Adrenal gland (tissue), 12 donors: ENCODE results near the gene BCHE. TPM values are rescaled to one million over a fixed set of nuclear protein-coding genes. Genes with fewer than 3 reads are reported as not detected.

Experiments used
- DNase-seq, 7 donors: peaks; one replicate each; pipeline ENCODE4 v3.0.0-alpha.2; 2019 to 2020
- H3K27ac ChIP-seq, 5 donors: fragments of 200-600 bp; sonication (generic) in 4 of 5; 1 replicate in 3 of 5; 2 replicates in 2 of 5; pipeline versions ENCODE4 v1.5.1 to v1.8.0; 2016 to 2020; ENCODE audit warnings: mild to moderate bottlenecking in 1 of 5
- H3K27me3 ChIP-seq: fragments of 200-600 bp; 2 replicates; pipeline ENCODE4 v1.8.0; 2021
- H3K36me3 ChIP-seq, 2 donors: fragments of 200-600 bp; replicated peaks in 1 of 2; 1 replicate in 1 of 2; 2 replicates in 1 of 2; pipeline versions ENCODE4 v1.5.1 to v1.8.0; 2018 to 2022
- H3K4me1 ChIP-seq, 2 donors: fragments of 200-600 bp; replicated peaks in 1 of 2; 1 replicate in 1 of 2; 2 replicates in 1 of 2; pipeline versions ENCODE4 v1.5.1 to v1.8.0; 2018 to 2021
- H3K4me3 ChIP-seq, 4 donors: fragments of 200-600 bp; sonication (generic) in 3 of 4; one replicate each; pipeline ENCODE4 v1.5.1; 2016 to 2018
- H3K9me3 ChIP-seq, 3 donors: fragments of 200-600 bp; sonication (generic) in 1 of 3; replicated peaks in 1 of 3; 1 replicate in 2 of 3; 2 replicates in 1 of 3; pipeline versions ENCODE4 v1.5.1 to v1.8.0; 2016 to 2021
- CTCF ChIP-seq, 6 experiments: fragments of 450-650 bp in 4 of 6; fragments of 200-600 bp in 2 of 6; sonication (generic) in 1 of 6; IDR thresholded peaks; 1 replicate in 5 of 6; 2 replicates in 1 of 6; pipeline versions ENCODE4 v1.5.1 to v1.8.0; 2016 to 2021; ENCODE audit warnings: antibody characterized with exemption in 6 of 6, mild to moderate bottlenecking in 2 of 6, moderate library complexity in 1 of 6
- POLR2A ChIP-seq, 2 donors: fragments of 450-650 bp; IDR thresholded peaks; one replicate each; pipeline ENCODE4 v1.6.1; 2017; ENCODE audit warnings: antibody characterized with exemption in 2 of 2, mild to moderate bottlenecking in 2 of 2, moderate library complexity in 1 of 2
- WGBS, 4 donors: extraction: QIAGEN DNeasy Blood & Tissue Kit in 2 of 4; methylation state at CpG; one replicate each; pipeline versions ENCODE4 v1.1.5 to v1.1.7; 2013 to 2017; 5-methylcytosine and 5-hydroxymethylcytosine counted together
- intact Hi-C, 2 donors: fragments of 100-400 bp; cut with DNase I; formaldehyde crosslinking; loops; one replicate each; pipeline versions ENCODE4 v1.14.1 to v1.15.0; 2022 to 2023
- polyA plus RNA-seq, 3 donors: library from polyadenylated mRNA; stranded (reverse); fragments of 200-250 nt in 2 of 3; fragments of 350-450 nt in 1 of 3; fragmentation: Illumina TruSeq in 1 of 3; extraction: RNeasy Lipid Tissue Mini Kit (QIAGEN cat#74804) in 1 of 3; gene quantifications; one replicate each; pipeline ENCODE4 v1.2.3, GENCODE V29; 2013 to 2014
- total RNA-seq, 9 donors: library from RNA; depleted of rRNA in 4 of 9; stranded (reverse); fragments of >200 nt in 4 of 9; fragments of 120-200 nt in 1 of 9; fragmentation: NEBNext Ultra II Directional in 1 of 9; extraction: Animal tissue kit (Norgen Biotek cat#: 25700) in 1 of 9; gene quantifications; one replicate each; pipeline versions ENCODE4 v1.1.0 to v1.2.4, GENCODE V29; 2013 to 2023
- donor health status: healthy with polysubstance abuse.
- donor health status: Bipolar disorder and iron deficiency.
- donor health status: DM: yes; HTN: yes; CAD: no.
- donor health status: DM: no; HTN: no; CAD: no.
- donor health status: DM: no; HTN: no; CAD: no.
- donor health status: DM: yes; HTN: yes; CAD: no.

The BCHE gene
- total and polyA plus RNA-seq, 12 donors: 1.0 to 108 (median 5.1) TPM

GRCh38 chr3:165883863-165884478 is 46.7 kb upstream of the BCHE start:
- intact Hi-C loops: no loop called here
- Histone ChIP-seq H3K27ac (no peak overlapping the region), H3K4me1 (no peaks in the 10 kb centered on the region), H3K4me3 (no peak overlapping the region), H3K9me3 (no peaks in the 10 kb centered on the region), H3K36me3 (no peaks in the 10 kb centered on the region), H3K27me3 (no peaks in the 10 kb centered on the region)
- 56 to 70% (median 64%) methylated on average over 8 of the region's 8 CpGs for WGBS, 4 donors
- TF ChIP-seq CTCF (IDR thresholded peaks at IDR 0.05) (no peak), POLR2A (IDR thresholded peaks at IDR 0.05) (no peak)
- DNase-seq: no peak

- H3K4me3 ChIP-seq: no peak overlapping the region
- no peak for TF ChIP-seq CTCF (IDR thresholded peaks at IDR 0.05)
- no peak for TF ChIP-seq POLR2A (IDR thresholded peaks at IDR 0.05)
- H3K27me3 ChIP-seq: no peaks in the 10 kb centered on the region
- no peak for DNase-seq
- no peaks in the 10 kb centered on the region for H3K4me1 ChIP-seq
- intact Hi-C loops: no loop called here
- H3K36me3 ChIP-seq: no peaks in the 10 kb centered on the region
- no peak overlapping the region for H3K27ac ChIP-seq
- no peaks in the 10 kb centered on the region for H3K9me3 ChIP-seq
- WGBS, 4 donors: 87 to 90% (median 88%) methylated on average over 2 of the region's 2 CpGs
These were observed 45.9 kb upstream of the BCHE start for GRCh38 chr3:165883117-165883516.

- no peak for DNase-seq
- intact Hi-C loops: no loop called here
- H3K27me3 ChIP-seq: no peaks in the 10 kb centered on the region
- H3K9me3 ChIP-seq: no peaks in the 10 kb centered on the region
- WGBS, 4 donors: 84 to 94% (median 89%) methylated on average over 6 of the region's 6 CpGs
- no peaks in the 10 kb centered on the region for H3K36me3 ChIP-seq
- TF ChIP-seq POLR2A (IDR thresholded peaks at IDR 0.05): no peak
- no peak for TF ChIP-seq CTCF (IDR thresholded peaks at IDR 0.05)
- H3K4me1 ChIP-seq: no peaks in the 10 kb centered on the region
- no peak overlapping the region for H3K27ac ChIP-seq
- H3K4me3 ChIP-seq: no peak overlapping the region
These were observed 38.4 kb upstream of the BCHE start for GRCh38 chr3:165875644-165876043.

GRCh38 chr3:165874663-165875489 is 37.7 kb upstream of the BCHE start:
- Histone ChIP-seq H3K27ac (no peak overlapping the region), H3K9me3 (no peaks in the 10 kb centered on the region), H3K4me1 (no peaks in the 10 kb centered on the region), H3K36me3 (no peaks in the 10 kb centered on the region), H3K27me3 (no peaks in the 10 kb centered on the region), H3K4me3 (no peak overlapping the region)
- WGBS, 4 donors: 84 to 92% (median 88%) methylated on average over 15 to 18 of the region's 18 CpGs
- TF ChIP-seq CTCF (IDR thresholded peaks at IDR 0.05) (no peak), POLR2A (IDR thresholded peaks at IDR 0.05) (no peak)
- DNase-seq: no peak
- intact Hi-C loops: no loop called here
